ENCODE results near the gene TMA7. TPM values are rescaled to one million over a fixed set of nuclear protein-coding genes. Genes with fewer than 3 reads are reported as not detected.
A peak's percentile ranks its signal among the peaks of the same experiment; 100 is the strongest.
"Not testable (repeated sequence)": the region's sequence is repeated elsewhere in the genome, so short reads cannot be mapped to it uniquely, and the experiment has no call there.

The TMA7 gene
- total and polyA plus RNA-seq, 2 donors (not counting 3 experiments of a cell fraction or from before 2014, with no cell fraction given) = 137 to 306 TPM

DNA sequence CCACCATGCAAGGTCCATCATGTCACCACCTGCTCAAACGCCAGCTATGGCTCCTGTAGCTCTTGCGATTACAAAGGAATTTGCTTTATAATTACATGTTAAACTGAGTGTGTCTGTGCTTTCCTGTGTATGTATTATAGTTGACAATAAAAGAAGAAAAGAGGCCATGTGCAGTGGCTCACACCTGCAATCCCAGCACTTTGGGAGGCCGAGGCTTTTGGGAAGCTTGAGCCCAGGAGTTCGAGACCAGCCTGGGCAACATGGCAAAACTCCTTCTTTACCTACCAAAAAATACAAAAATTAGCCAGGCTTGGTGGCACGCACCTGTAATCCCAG is 33.5 kb downstream of the TMA7 start:
- FAIRE-seq (no peak), DNase-seq (ENCODE audit: low read depth, low spot score) (no peak)
- intact Hi-C loops (cut with micrococcal nuclease) (loop anchor here (1.0 kb wide), 3 partner anchors 8 to 73 kb away; no protein-coding TSS in a partner anchor), dilution Hi-C loops (cut with MboI; ENCODE audit: extremely low pct_ligation_motif_present, low sequenced_read_pairs) (no loop called here)
- Histone ChIP-seq H3K27ac (ENCODE audit: insufficient read depth, low read depth, low read length) (peak overlapping the region; percentile 95), H2AFZ (ENCODE audit: low read depth, low read length) (peak overlapping the region; percentile 66), H3K9me3 (replicated peaks; ENCODE audit: control insufficient read depth, insufficient read depth, low read length) (no peaks in the 10 kb centered on the region), H3K4me2 (ENCODE audit: insufficient read depth, low read length) (peak overlapping the region; percentile 14), H3K27me3 (ENCODE audit: control insufficient read depth in 2 of 2, insufficient read depth in 2 of 2, low read length in 2 of 2) (no peaks in the 10 kb centered on the region), H4K20me1 (replicated peaks; ENCODE audit: control insufficient read depth, extremely low read depth, insufficient read depth, low read length) (no peaks in the 10 kb centered on the region), H3K36me3 (ENCODE audit: control insufficient read depth in 2 of 2, extremely low read depth in 1 of 2, insufficient read depth in 2 of 2, low read length in 2 of 2) (peaks cover 0 to 26% of the 10 kb centered on the region in 2 experiments), H3K9me1 (replicated peaks; ENCODE audit: control insufficient read depth, extremely low read depth, insufficient read depth, low read length) (no peaks in the 10 kb centered on the region), H3K4me1 (ENCODE audit: control insufficient read depth, extremely low read depth, insufficient read depth, low read length) (peaks cover 10% of the 10 kb centered on the region), H3K79me2 (ENCODE audit: control insufficient read depth, insufficient read depth, low read length) (peaks cover 38% of the 10 kb centered on the region), H3K4me3 (replicated peaks in 1 of 3; ENCODE audit: insufficient read depth in 1 of 3, low read depth in 1 of 3, low read length in 3 of 3) (no peak overlapping the region), H3K9ac (replicated peaks; ENCODE audit: extremely low read depth, insufficient read depth, low read length) (no peak overlapping the region)
- TF ChIP-seq, protein P1, sequence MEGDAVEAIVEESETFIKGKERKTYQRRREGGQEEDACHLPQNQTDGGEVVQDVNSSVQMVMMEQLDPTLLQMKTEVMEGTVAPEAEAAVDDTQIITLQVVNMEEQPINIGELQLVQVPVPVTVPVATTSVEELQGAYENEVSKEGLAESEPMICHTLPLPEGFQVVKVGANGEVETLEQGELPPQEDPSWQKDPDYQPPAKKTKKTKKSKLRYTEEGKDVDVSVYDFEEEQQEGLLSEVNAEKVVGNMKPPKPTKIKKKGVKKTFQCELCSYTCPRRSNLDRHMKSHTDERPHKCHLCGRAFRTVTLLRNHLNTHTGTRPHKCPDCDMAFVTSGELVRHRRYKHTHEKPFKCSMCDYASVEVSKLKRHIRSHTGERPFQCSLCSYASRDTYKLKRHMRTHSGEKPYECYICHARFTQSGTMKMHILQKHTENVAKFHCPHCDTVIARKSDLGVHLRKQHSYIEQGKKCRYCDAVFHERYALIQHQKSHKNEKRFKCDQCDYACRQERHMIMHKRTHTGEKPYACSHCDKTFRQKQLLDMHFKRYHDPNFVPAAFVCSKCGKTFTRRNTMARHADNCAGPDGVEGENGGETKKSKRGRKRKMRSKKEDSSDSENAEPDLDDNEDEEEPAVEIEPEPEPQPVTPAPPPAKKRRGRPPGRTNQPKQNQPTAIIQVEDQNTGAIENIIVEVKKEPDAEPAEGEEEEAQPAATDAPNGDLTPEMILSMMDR (IDR thresholded peaks at IDR 0.05; ENCODE audit: extremely low read depth in 1 of 2, insufficient read depth in 1 of 2, low read depth in 1 of 2, low read length in 2 of 2) = no peak
- BruUV-seq (replicated peaks) = no TSS peak
- ChIA-PET POLR2A (interaction anchor here (0.6 to 0.7 kb wide), 3 partner anchors 26 to 45 kb away, joined by 4 to 8 read pairs (median 4); no protein-coding TSS in a partner anchor), CTCF (interaction anchor here (1.0 to 3.9 kb wide), 9 partner anchors 9 to 76 kb away, joined by 3 to 26 read pairs (median 10); partner anchors contain the start of genes CCDC51 and TMA7)

DNA sequence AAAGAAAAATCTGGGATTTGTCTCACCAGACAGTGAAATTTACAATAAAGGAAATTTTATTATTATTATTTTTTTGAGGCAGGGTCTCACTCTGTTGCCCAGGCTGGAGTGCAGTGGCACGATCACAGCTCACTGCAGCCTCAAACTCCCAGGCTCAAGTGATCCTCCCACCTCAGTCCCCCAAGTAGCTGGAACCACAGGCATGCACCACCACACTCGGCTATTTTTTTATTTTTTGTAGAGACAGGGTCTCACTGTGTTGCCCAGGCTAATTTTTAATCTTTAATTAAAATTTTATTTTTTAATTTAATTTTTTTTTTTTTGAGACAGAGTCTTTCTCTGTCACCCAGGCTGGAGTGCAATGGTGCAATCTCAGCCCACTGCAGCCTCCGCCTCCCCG is 34.0 kb downstream of the TMA7 start:
- BruUV-seq (replicated peaks) = not testable (repeated sequence)

More for the DNA sequence above, 34.0 kb downstream of the TMA7 start:
- dilution Hi-C loops (cut with MboI; ENCODE audit: extremely low pct_ligation_motif_present, low sequenced_read_pairs); H3K27ac ChIP-seq (ENCODE audit: insufficient read depth, low read depth, low read length); FAIRE-seq; H3K9me3 ChIP-seq (replicated peaks; ENCODE audit: control insufficient read depth, insufficient read depth, low read length); H2AFZ ChIP-seq (ENCODE audit: low read depth, low read length); H3K9ac ChIP-seq (replicated peaks; ENCODE audit: extremely low read depth, insufficient read depth, low read length); H3K4me3 ChIP-seq (replicated peaks in 1 of 3; ENCODE audit: insufficient read depth in 1 of 3, low read depth in 1 of 3, low read length in 3 of 3); H3K9me1 ChIP-seq (replicated peaks; ENCODE audit: control insufficient read depth, extremely low read depth, insufficient read depth, low read length); H3K4me1 ChIP-seq (ENCODE audit: control insufficient read depth, extremely low read depth, insufficient read depth, low read length); intact Hi-C loops (cut with micrococcal nuclease); H4K20me1 ChIP-seq (replicated peaks; ENCODE audit: control insufficient read depth, extremely low read depth, insufficient read depth, low read length); H3K27me3 ChIP-seq (ENCODE audit: control insufficient read depth in 2 of 2, insufficient read depth in 2 of 2, low read length in 2 of 2); H3K4me2 ChIP-seq (ENCODE audit: insufficient read depth, low read length); DNase-seq (ENCODE audit: low read depth, low spot score): not testable (repeated sequence)
- Histone ChIP-seq H3K36me3 (ENCODE audit: control insufficient read depth in 2 of 2, extremely low read depth in 1 of 2, insufficient read depth in 2 of 2, low read length in 2 of 2) (peaks cover 0 to 22% of the 10 kb centered on the region in 2 experiments), H3K79me2 (ENCODE audit: control insufficient read depth, insufficient read depth, low read length) (peaks cover 34% of the 10 kb centered on the region)
- ChIA-PET POLR2A (interaction anchor here (0.7 kb wide), 1 partner anchor 45 kb away, joined by 4 read pairs; no protein-coding TSS in a partner anchor), CTCF (interaction anchor here (1.0 to 3.9 kb wide), 7 partner anchors 9 to 75 kb away, joined by 3 to 26 read pairs (median 15); partner anchors contain the start of genes CCDC51 and TMA7)

Measured in endothelial cell of umbilical vein (primary cell).